Testis (tissue), 3 donors: ENCODE data around the gene CNDP1. TPM values are rescaled to one million over a fixed set of nuclear protein-coding genes. Genes with fewer than 3 reads are reported as not detected.

ENCODE experiments used
- DNase-seq: peaks from one replicate; pipeline ENCODE4 v3.0.0-alpha.2; 2019
- H3K27ac ChIP-seq, 2 donors: fragments of 200-600 bp; sonication (generic); one replicate each; pipeline ENCODE4 v1.5.1; 2019
- H3K27me3 ChIP-seq: fragments of 200-600 bp; sonication (generic); one replicate; pipeline ENCODE4 v1.5.1; 2019
- H3K36me3 ChIP-seq: fragments of 200-600 bp; sonication (generic); one replicate; pipeline ENCODE4 v1.5.1; 2017; ENCODE audit warnings: low read depth; ENCODE audit errors: missing control alignments
- H3K4me1 ChIP-seq: fragments of 200-600 bp; sonication (generic); one replicate; pipeline ENCODE4 v1.5.1; 2019
- H3K4me3 ChIP-seq, 2 donors: fragments of 200-600 bp; sonication (generic); one replicate each; pipeline ENCODE4 v1.5.1; 2017 to 2019
- H3K9me3 ChIP-seq: fragments of 200-600 bp; sonication (generic); one replicate; pipeline ENCODE4 v1.5.1; 2017
- CTCF ChIP-seq, 3 experiments: fragments of 450-650 bp in 2 of 3; fragments of 200-600 bp in 1 of 3; sonication (generic) in 1 of 3; IDR thresholded peaks; one replicate each; pipeline ENCODE4 v1.5.1; 2016 to 2019; ENCODE audit warnings: antibody characterized with exemption in 3 of 3, mild to moderate bottlenecking in 2 of 3, moderate library complexity in 1 of 3
- POLR2A ChIP-seq: fragments of 450-650 bp; IDR thresholded peaks from one replicate; pipeline ENCODE4 v1.6.1; 2017; ENCODE audit warnings: antibody characterized with exemption, mild to moderate bottlenecking, moderate library complexity
- WGBS, 2 donors: methylation state at CpG; one replicate each; pipeline ENCODE4 v1.1.5; 2018; 5-methylcytosine and 5-hydroxymethylcytosine counted together
- intact Hi-C: fragments of 100-400 bp; cut with DNase I; formaldehyde crosslinking; loops from one replicate; pipeline ENCODE4 v1.15.1; 2023; ENCODE audit warnings: low total_unique reads
- polyA plus RNA-seq: library from polyadenylated mRNA; stranded (reverse); fragments of 350-450 nt; fragmentation: Illumina TruSeq; extraction: RNeasy Lipid Tissue Mini Kit (QIAGEN cat#74804); gene quantifications from one replicate; pipeline ENCODE4 v1.2.3, GENCODE V29; 2014; ENCODE audit warnings: low read depth, low replicate concordance; ENCODE audit not compliant: insufficient read depth
- total RNA-seq, 2 donors: library from RNA; depleted of rRNA; stranded (reverse); fragments of >200 nt; gene quantifications; one replicate each; pipeline ENCODE4 v1.2.3, GENCODE V29; 2016

The CNDP1 gene
- total and polyA plus RNA-seq, 3 donors from 2014 or later, result 0.31 to 1.3 (median 0.40) TPM

GRCh38 chr18:74551452-74551851 lies 17.2 kb downstream of the CNDP1 start:
- TF ChIP-seq CTCF (IDR thresholded peaks at IDR 0.05) (no peak), POLR2A (no peak)
- H3K27ac ChIP-seq, result no peak overlapping the region
- H3K4me1 ChIP-seq, result no peaks in the 10 kb centered on the region
- no peaks in the 10 kb centered on the region for H3K9me3 ChIP-seq
- WGBS, 2 donors, result 40 to 42% methylated on average over 3 of the region's 3 CpGs
- DNase-seq, result no peak
- H3K4me3 ChIP-seq, result no peak overlapping the region
- intact Hi-C loops, result no loop called here
- H3K27me3 ChIP-seq, result no peaks in the 10 kb centered on the region
- H3K36me3 ChIP-seq, result no peaks in the 10 kb centered on the region

GRCh38 chr18:74551936-74552555 lies 17.7 kb downstream of the CNDP1 start:
- Histone ChIP-seq H3K4me3 (no peak overlapping the region), H3K27me3 (no peaks in the 10 kb centered on the region), H3K36me3 (no peaks in the 10 kb centered on the region), H3K9me3 (no peaks in the 10 kb centered on the region), H3K4me1 (no peaks in the 10 kb centered on the region), H3K27ac (no peak overlapping the region)
- TF ChIP-seq CTCF (IDR thresholded peaks at IDR 0.05) (peak; percentile 59 to 71 (median 67)), POLR2A (no peak)
- WGBS, 2 donors, result 23 to 31% methylated on average over 5 of the region's 5 CpGs
- DNase-seq, result peak; percentile 94
- intact Hi-C loops, result no loop called here

GRCh38 chr18:74556126-74556525 lies 21.8 kb downstream of the CNDP1 start:
- WGBS, 2 donors, result 88 to 89% methylated on average over 11 of the region's 11 CpGs
- Histone ChIP-seq H3K4me3 (no peak overlapping the region), H3K36me3 (no peaks in the 10 kb centered on the region), H3K4me1 (no peaks in the 10 kb centered on the region), H3K27me3 (no peaks in the 10 kb centered on the region), H3K27ac (no peak overlapping the region), H3K9me3 (no peaks in the 10 kb centered on the region)
- TF ChIP-seq CTCF (IDR thresholded peaks at IDR 0.05), result no peak
- no peak for TF ChIP-seq POLR2A
- intact Hi-C loops, result no loop called here
- DNase-seq, result no peak

- 86 to 95% methylated on average over 3 to 4 of the region's 4 CpGs for WGBS, 2 donors
- Histone ChIP-seq H3K36me3 (no peaks in the 10 kb centered on the region), H3K4me1 (no peaks in the 10 kb centered on the region), H3K27ac (no peak overlapping the region), H3K9me3 (no peaks in the 10 kb centered on the region), H3K27me3 (no peaks in the 10 kb centered on the region), H3K4me3 (no peak overlapping the region)
- intact Hi-C loops, result no loop called here
- TF ChIP-seq POLR2A (no peak), CTCF (IDR thresholded peaks at IDR 0.05) (no peak)
- DNase-seq, result no peak
Observed at GRCh38 chr18:74558096-74558495, 23.8 kb downstream of the CNDP1 start.

GRCh38 chr18:74562131-74562730 lies 27.9 kb downstream of the CNDP1 start:
- WGBS, 2 donors, result 62 to 82% methylated on average over 4 of the region's 4 CpGs
- Histone ChIP-seq H3K4me3 (no peak overlapping the region), H3K4me1 (no peaks in the 10 kb centered on the region), H3K27ac (no peak overlapping the region), H3K36me3 (no peaks in the 10 kb centered on the region), H3K27me3 (no peaks in the 10 kb centered on the region), H3K9me3 (no peaks in the 10 kb centered on the region)
- DNase-seq, result no peak
- intact Hi-C loops, result no loop called here
- TF ChIP-seq CTCF (IDR thresholded peaks at IDR 0.05) (no peak), POLR2A (no peak)
